Kidney epithelial cell (primary cell): ENCODE data around the gene MAD1L1. TPM values are rescaled to one million over a fixed set of nuclear protein-coding genes. Genes with fewer than 3 reads are reported as not detected.

Experiments
- DNase-seq: peaks from one replicate; pipeline ENCODE4 v3.0.0-alpha.2; 2010; ENCODE audit warnings: low read depth
- H3K27me3 ChIP-seq: 2 replicates; pipeline ENCODE4 v1.6.0; 2011; ENCODE audit warnings: low read length; ENCODE audit not compliant: control insufficient read depth, insufficient read depth
- H3K36me3 ChIP-seq: 2 replicates; pipeline ENCODE4 v1.5.1; 2011; ENCODE audit warnings: low read length; ENCODE audit not compliant: control insufficient read depth, insufficient read depth
- H3K4me3 ChIP-seq: 2 replicates; pipeline ENCODE4 v1.5.1; 2011; ENCODE audit warnings: low read depth, mild to moderate bottlenecking, control low read depth, low read length
- CTCF ChIP-seq: IDR thresholded peaks from 2 replicates; pipeline ENCODE4 v1.5.1; 2011; ENCODE audit warnings: mild to moderate bottlenecking, moderate library complexity, low read length, control low read depth, inconsistent platforms; ENCODE audit not compliant: insufficient read depth, poor library complexity, severe bottlenecking
- total RNA-seq: library from RNA; depleted of rRNA; stranded (reverse); fragments of >200 nt; gene quantifications from 2 replicates; pipeline ENCODE4 v1.2.3, GENCODE V29; 2015

Gene MAD1L1
- total RNA-seq, 1 donor from 2014 or later: 61.2 TPM

- Histone ChIP-seq H3K27me3 (no peaks in the 10 kb centered on the region), H3K36me3 (no peaks in the 10 kb centered on the region), H3K4me3 (no peak overlapping the region)
- no peak for DNase-seq
- TF ChIP-seq CTCF: no peak
Observed at GRCh38 chr7:2151801-2152612, 80.7 kb downstream of the MAD1L1 start.

GRCh38 chr7:2151237-2151636, 81.5 kb downstream of the MAD1L1 start:
- no peak overlapping the region for H3K4me3 ChIP-seq
- no peak for TF ChIP-seq CTCF
- H3K27me3 ChIP-seq: no peaks in the 10 kb centered on the region
- H3K36me3 ChIP-seq: no peaks in the 10 kb centered on the region
- DNase-seq: no peak

- DNase-seq: no peak
Observed at GRCh38 chr7:2150445-2150815, 82.3 kb downstream of the MAD1L1 start.

GRCh38 chr7:2149672-2150444, 82.9 kb downstream of the MAD1L1 start:
- TF ChIP-seq CTCF: no peak
- no peaks in the 10 kb centered on the region for H3K27me3 ChIP-seq
- no peaks in the 10 kb centered on the region for H3K36me3 ChIP-seq
- no peak overlapping the region for H3K4me3 ChIP-seq
- no peak for DNase-seq

More at GRCh38 chr7:2150445-2150815, 82.3 kb downstream of the MAD1L1 start:
- Histone ChIP-seq H3K36me3 (no peaks in the 10 kb centered on the region), H3K4me3 (no peak overlapping the region), H3K27me3 (no peaks in the 10 kb centered on the region)
- no peak for TF ChIP-seq CTCF

- Histone ChIP-seq H3K27me3 (no peaks in the 10 kb centered on the region), H3K4me3 (no peak overlapping the region), H3K36me3 (no peaks in the 10 kb centered on the region)
- DNase-seq: no peak
- no peak for TF ChIP-seq CTCF
Observed at GRCh38 chr7:2148814-2149213, 83.9 kb downstream of the MAD1L1 start.
